HFFc6 (cell line): Measurements from ENCODE around the gene FOXE1. TPM values are rescaled to one million over a fixed set of nuclear protein-coding genes. Genes with fewer than 3 reads are reported as not detected.

Experiments
- DNase-seq: peaks from one replicate; pipeline ENCODE4 v3.0.0-alpha.2; 2018
- H3K27ac Mint-ChIP-seq: 2 replicates; pipeline ENCODE4 v1.8.0; 2020; ENCODE audit warnings: mild to moderate bottlenecking, mixed read lengths
- H3K27me3 Mint-ChIP-seq: 2 replicates; pipeline ENCODE4 v1.8.0; 2021; ENCODE audit warnings: mild to moderate bottlenecking, moderate library complexity, mixed read lengths; ENCODE audit not compliant: insufficient read depth
- H3K36me3 Mint-ChIP-seq: 2 replicates; pipeline ENCODE4 v1.8.0; 2021; ENCODE audit warnings: low read depth, mixed read lengths
- H3K4me1 Mint-ChIP-seq: 2 replicates; pipeline ENCODE4 v1.8.0; 2020; ENCODE audit warnings: low read depth, mixed read lengths
- H3K4me3 Mint-ChIP-seq: 2 replicates; pipeline ENCODE4 v1.8.0; 2020; ENCODE audit warnings: mild to moderate bottlenecking, moderate library complexity, mixed read lengths
- H3K9me3 Mint-ChIP-seq: 2 replicates; pipeline ENCODE4 v1.8.0; 2020; ENCODE audit warnings: mild to moderate bottlenecking, mixed read lengths
- CTCF ChIP-seq: fragments of 200-600 bp; sonication (generic); IDR thresholded peaks from 2 replicates; pipeline ENCODE4 v1.5.0; 2021; ENCODE audit warnings: antibody characterized with exemption, mild to moderate bottlenecking
- total RNA-seq, 6 experiments: library from RNA; stranded (reverse); fragmentation: NEBNext Ultra II Directional; extraction: Animal tissue kit (Norgen Biotek cat#: 25700); gene quantifications; 2 replicates in 1 of 6; 3 replicates in 5 of 6; pipeline ENCODE4 v1.2.3, GENCODE V29; 2021

FOXE1 gene
- total RNA-seq, 6 experiments from 2014 or later = 51.0 to 173 (median 158) TPM

- Mint-ChIP-seq H3K4me1 (peaks cover 75% of the 10 kb centered on the region), H3K4me3 (peak overlapping the region; percentile 77), H3K27ac (peak overlapping the region; percentile 80), H3K9me3 (no peaks in the 10 kb centered on the region), H3K27me3 (peaks cover 20% of the 10 kb centered on the region), H3K36me3 (peaks cover 11% of the 10 kb centered on the region)
- TF ChIP-seq CTCF = peak; percentile 65
- DNase-seq = no peak
Measured at GRCh38 chr9:97848215-97848479, 4.9 kb upstream of the FOXE1 start.

- peak overlapping the region; percentile 80 for H3K27ac Mint-ChIP-seq
- peaks cover 72% of the 10 kb centered on the region for H3K4me1 Mint-ChIP-seq
- H3K27me3 Mint-ChIP-seq = peaks cover 20% of the 10 kb centered on the region
- no peak for TF ChIP-seq CTCF
- H3K4me3 Mint-ChIP-seq = peak overlapping the region; percentile 77
- no peaks in the 10 kb centered on the region for H3K9me3 Mint-ChIP-seq
- no peak for DNase-seq
- H3K36me3 Mint-ChIP-seq = peaks cover 8% of the 10 kb centered on the region
Measured at GRCh38 chr9:97848480-97849237, 4.4 kb upstream of the FOXE1 start.

- Mint-ChIP-seq H3K4me1 (peaks cover 68% of the 10 kb centered on the region), H3K9me3 (no peaks in the 10 kb centered on the region; the same call in 1 of the 2 replicates), H3K27me3 (peaks cover 24% of the 10 kb centered on the region), H3K27ac (peak overlapping the region; percentile 80), H3K36me3 (peaks cover 13% of the 10 kb centered on the region), H3K4me3 (peak overlapping the region; percentile 77)
- no peak for TF ChIP-seq CTCF
- DNase-seq = no peak
Measured at GRCh38 chr9:97849980-97850379, 3.0 kb upstream of the FOXE1 start.

GRCh38 chr9:97850746-97851445 is 2.1 kb upstream of the FOXE1 start:
- no peak for TF ChIP-seq CTCF
- Mint-ChIP-seq H3K36me3 (peaks cover 23% of the 10 kb centered on the region), H3K27me3 (peaks cover 33% of the 10 kb centered on the region), H3K4me3 (peak overlapping the region; percentile 77), H3K9me3 (peaks cover 4% of the 10 kb centered on the region; the same call in 1 of the 2 replicates), H3K4me1 (peaks cover 67% of the 10 kb centered on the region), H3K27ac (peak overlapping the region; percentile 80)
- DNase-seq = no peak

- H3K27ac Mint-ChIP-seq = peak overlapping the region; percentile 80
- no peak for DNase-seq
- H3K36me3 Mint-ChIP-seq = peaks cover 28% of the 10 kb centered on the region
- H3K4me1 Mint-ChIP-seq = peaks cover 67% of the 10 kb centered on the region
- H3K27me3 Mint-ChIP-seq = peaks cover 33% of the 10 kb centered on the region
- no peak for TF ChIP-seq CTCF
- peak overlapping the region; percentile 77 for H3K4me3 Mint-ChIP-seq
- H3K9me3 Mint-ChIP-seq = peaks cover 4% of the 10 kb centered on the region; the same call in 1 of the 2 replicates
Measured at GRCh38 chr9:97851446-97851883, 1.6 kb upstream of the FOXE1 start.
